Hindlimb muscle (tissue), 1 donor: ENCODE measurements around the gene LSAMP. TPM values are rescaled to one million over a fixed set of nuclear protein-coding genes. Genes with fewer than 3 reads are reported as not detected.

Experiments
- DNase-seq: peaks from one replicate; pipeline ENCODE4 v3.0.0-alpha.2; 2013
- polyA plus RNA-seq: library from polyadenylated mRNA; unstranded; fragments of 120-200 nt; gene quantifications from one replicate; pipeline ENCODE4 v1.2.1, GENCODE V29; 2013; ENCODE audit not compliant: insufficient read length

LSAMP gene
- polyA plus RNA-seq, 1 donor = 8.6 TPM

GRCh38 chr3:116161575-116162525 is 283.4 kb downstream of the LSAMP start:
- DNase-seq = peak; percentile 47

DNA sequence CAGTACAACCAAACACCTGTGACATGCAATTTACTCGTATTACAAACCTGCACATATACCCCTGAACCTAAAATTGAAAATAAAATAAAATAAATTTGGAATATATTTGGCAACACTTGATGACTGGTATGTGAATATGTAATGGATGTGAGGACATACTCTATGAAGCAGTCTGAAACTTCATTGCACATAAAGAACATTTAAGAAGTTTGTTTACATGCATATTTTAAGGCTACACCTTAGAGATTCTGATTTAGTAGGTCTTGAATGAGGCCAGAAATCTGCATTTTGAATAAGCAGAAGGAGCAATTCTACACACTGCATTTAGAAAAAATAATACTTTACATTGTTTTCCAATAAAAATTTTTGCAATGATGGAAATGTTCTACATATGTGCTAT is 284.7 kb downstream of the LSAMP start:
- DNase-seq = no peak

DNA sequence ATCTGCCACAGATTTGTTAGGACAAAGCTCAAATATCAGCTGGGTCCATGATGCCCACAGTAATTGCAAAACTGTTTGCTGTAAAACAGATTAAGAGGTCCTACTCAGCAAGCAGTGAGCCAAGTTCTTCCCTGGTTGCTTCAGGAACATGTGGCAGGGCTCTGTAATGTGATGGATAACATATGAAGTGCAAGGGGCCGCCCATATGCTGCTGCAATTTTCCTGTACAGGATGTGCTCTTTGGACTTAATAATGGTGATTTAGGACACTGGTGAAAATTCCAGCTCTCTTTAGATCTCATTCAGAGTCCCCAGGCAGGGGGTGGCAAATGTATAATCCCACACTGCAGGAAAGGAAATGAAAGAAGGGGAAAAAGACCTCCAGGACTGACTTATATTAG is 289.4 kb downstream of the LSAMP start:
- DNase-seq = no peak

GRCh38 chr3:116154389-116154788 is 290.9 kb downstream of the LSAMP start:
- DNase-seq = no peak

- DNase-seq = no peak
Observed at GRCh38 chr3:116153174-116153573, 292.1 kb downstream of the LSAMP start.

DNA sequence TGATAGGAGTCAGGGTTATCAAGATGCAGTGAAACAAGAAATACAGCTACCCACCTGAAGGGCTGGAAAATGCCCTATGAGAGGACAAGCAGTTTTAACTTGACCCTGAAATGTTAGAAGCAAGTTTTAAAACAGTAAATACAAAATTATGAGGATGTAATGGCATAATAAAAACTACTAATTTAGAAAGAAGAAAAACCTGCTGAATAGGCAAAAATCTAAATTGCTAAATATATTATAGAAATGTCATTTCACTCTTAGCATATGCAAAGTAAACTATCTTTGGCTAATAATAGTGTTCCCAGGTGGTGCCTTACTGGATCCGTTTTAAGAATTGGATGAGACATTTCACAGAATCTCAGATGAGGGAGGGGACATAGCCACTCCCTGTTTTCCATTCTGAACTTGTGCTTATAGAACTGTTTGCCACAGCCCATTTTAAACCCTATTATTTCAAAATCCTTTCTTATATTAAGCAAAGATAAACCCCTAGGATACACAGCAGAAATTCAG is 294.6 kb downstream of the LSAMP start:
- DNase-seq = no peak

GRCh38 chr3:116148881-116149851 is 296.1 kb downstream of the LSAMP start:
- no peak for DNase-seq

DNA sequence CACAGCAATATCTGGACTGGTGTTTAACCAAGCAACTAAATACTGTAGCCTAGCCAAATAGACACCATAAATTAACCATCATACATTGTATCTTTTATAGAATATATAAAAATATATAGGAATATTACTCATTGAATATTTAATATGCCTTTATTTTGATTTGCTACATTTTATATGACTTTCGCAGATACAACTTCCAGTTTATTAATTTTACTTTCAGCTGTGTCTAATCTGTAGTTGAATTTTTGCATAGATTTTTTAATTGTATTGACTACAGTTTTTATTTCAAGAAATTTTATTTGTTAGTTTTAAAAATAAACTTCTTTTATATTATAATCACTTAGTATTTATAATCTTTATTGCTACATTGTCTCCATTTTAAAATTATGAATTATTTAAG is 299.7 kb downstream of the LSAMP start:
- DNase-seq = no peak

- DNase-seq = no peak
Observed at GRCh38 chr3:116141724-116142123, 303.6 kb downstream of the LSAMP start.

- DNase-seq = no peak
Observed at GRCh38 chr3:116140100-116140689, 305.1 kb downstream of the LSAMP start.

GRCh38 chr3:116139641-116140040 is 305.6 kb downstream of the LSAMP start:
- no peak for DNase-seq

DNA sequence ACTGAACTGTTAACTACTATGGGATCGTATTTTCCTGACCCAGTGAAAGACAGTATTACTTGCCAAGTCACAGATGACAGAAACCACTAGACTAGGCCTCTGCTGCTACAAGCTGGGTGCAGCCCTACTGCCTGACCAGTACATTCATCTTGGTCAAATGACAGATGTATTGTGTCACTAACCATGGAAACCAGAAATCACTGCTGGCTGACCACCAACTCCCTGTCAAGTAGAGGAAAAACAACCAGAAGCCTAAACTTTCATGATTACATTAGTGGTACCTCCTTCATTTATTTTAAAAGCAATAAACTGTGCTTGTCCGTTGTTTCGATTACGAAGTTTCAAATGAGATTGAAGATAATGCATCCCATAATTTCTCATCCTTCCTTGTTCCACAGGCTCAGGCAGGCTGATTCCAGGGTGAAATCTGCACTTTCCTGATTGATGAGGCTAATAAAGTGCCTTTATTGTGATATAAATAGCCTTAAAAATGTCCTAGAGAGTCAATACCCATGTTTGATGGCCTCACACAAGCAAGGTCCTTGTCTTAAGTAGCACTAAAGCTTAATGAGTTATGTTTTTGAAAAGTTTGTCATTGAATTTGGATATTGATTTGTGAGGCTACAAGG is 309.7 kb downstream of the LSAMP start:
- DNase-seq = no peak

DNA sequence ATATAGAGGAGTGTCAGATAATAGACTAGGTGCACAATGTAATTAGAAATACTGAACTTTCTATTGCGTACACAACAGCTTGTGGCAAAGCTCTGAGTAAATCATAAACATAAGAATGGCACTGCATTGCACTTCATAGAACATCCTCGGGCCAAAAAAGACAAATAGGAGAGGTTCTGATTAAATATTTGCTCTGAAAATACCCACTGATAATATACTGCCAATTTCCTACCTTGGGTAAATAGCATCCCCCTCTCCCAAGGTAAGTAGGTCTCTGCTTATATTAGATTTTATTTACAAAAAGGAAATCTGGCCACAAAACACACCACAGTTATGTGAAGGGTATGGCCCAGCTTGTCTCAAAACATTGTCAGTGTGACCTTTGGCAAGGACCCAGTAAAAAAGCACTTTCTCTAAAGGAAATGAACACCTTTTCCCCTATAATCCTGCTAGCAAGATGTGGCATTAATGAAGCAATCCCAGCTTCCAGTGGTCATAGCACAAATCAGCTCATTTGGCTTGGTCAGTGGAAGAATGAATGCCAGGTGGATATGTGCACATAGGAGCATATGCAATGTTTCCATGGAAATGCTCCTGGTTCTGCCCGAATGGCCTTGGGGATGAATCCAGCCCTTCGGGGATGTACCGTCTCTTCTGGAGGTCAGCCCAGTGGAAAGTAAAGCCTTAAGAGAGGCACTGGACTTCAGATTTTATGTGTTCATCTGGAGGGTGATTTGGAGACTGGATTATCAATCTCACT is 315.9 kb downstream of the LSAMP start:
- DNase-seq = peak; percentile 29

DNA sequence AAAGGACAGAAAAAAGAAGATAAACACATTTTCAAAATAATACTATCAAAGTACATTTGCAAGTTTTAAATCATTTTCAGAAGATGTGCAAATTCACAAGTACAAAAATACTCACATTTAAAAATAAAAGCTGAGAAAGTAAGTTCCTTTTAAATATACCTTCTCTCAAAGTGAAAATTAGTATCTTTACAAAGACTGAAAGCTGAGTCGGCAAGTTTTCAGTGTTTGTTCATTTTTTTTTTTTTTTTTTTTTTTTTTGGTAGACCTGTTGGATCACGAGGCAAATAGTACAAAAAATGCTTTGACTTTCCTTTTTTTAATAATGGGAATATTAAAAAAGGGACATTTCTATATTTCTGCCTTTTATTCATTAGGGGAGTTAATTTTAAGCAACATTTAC is 317.8 kb downstream of the LSAMP start:
- DNase-seq = no peak

GRCh38 chr3:116124166-116124565 is 321.1 kb downstream of the LSAMP start:
- no peak for DNase-seq

- DNase-seq = no peak
Observed at GRCh38 chr3:116118475-116119169, 326.7 kb downstream of the LSAMP start.

GRCh38 chr3:116114586-116114985 is 330.7 kb downstream of the LSAMP start:
- no peak for DNase-seq

GRCh38 chr3:116112696-116113095 is 332.6 kb downstream of the LSAMP start:
- DNase-seq = no peak

- DNase-seq = no peak
Observed at GRCh38 chr3:116111765-116112164, 333.5 kb downstream of the LSAMP start.

DNA sequence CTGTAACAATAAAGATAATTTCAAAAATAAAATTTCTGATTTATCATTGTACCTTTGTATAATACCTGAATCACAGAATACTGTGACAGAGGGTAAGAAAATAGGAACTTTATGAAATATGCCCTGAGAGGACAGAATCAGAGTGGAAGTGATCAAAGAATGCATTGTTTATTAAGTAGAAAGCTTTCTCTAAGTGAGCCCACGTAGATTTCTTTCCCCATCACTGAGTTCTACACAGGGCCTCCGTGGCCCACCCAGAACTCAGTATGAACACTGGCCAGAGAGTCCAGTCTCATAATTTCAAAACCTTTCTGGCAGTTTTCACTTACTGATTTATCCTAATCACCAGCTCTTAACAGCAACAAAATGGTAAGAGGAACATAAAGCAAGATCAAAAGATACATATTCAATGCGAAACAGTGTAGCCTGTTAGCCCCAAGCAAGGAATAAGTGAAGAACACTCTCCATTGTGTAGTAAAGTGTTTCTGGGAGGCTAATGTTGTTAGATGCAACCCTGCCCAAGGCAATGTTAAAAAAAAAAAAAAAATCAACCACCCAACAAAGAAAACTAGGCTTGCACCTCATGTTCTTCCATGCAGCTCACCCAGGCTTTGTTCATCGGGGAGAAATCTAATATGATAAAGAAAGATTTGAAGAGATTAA is 341.3 kb downstream of the LSAMP start:
- no peak for DNase-seq
